DND-41 (cell line): ENCODE data around the gene CDHR2.

Experiments
- ATAC-seq: fragments of 200-7000 bp; cut with Tn5 transposase; 3 replicates; pipeline ENCODE4 v1.9.1; 2021; ENCODE audit warnings: low read depth; ENCODE audit not compliant: insufficient read depth
- DNase-seq: peaks from one replicate; pipeline ENCODE4 v3.0.0-alpha.2; 2020
- H2AFZ ChIP-seq: 2 replicates; pipeline ENCODE4 v1.6.0; 2012; ENCODE audit warnings: low read depth, low read length
- H3K27ac ChIP-seq: 2 replicates; pipeline ENCODE4 v1.5.1; 2012; ENCODE audit warnings: low read length, inconsistent platforms
- H3K27me3 ChIP-seq: fragments of 200-600 bp; sonication (generic); 2 replicates; pipeline ENCODE4 v1.6.0; 2012; ENCODE audit warnings: low read length, mild to moderate bottlenecking, inconsistent platforms; ENCODE audit not compliant: insufficient read depth, poor library complexity
- H3K36me3 ChIP-seq: 2 replicates; pipeline ENCODE4 v1.5.1; 2012; ENCODE audit warnings: low read length, inconsistent platforms; ENCODE audit not compliant: insufficient read depth
- H3K4me1 ChIP-seq: 2 replicates; pipeline ENCODE4 v1.5.1; 2012; ENCODE audit warnings: mild to moderate bottlenecking, low read length; ENCODE audit not compliant: insufficient read depth
- H3K4me2 ChIP-seq: 2 replicates; pipeline ENCODE4 v1.6.0; 2012; ENCODE audit warnings: mild to moderate bottlenecking, moderate library complexity, low read length, inconsistent platforms; ENCODE audit not compliant: insufficient read depth
- H3K4me3 ChIP-seq, 2 experiments: fragments of 200-600 bp in 1 of 2; shearing (Covaris generic) in 1 of 2; 2 replicates each; pipeline ENCODE4 v1.5.1; 2012 to 2016; ENCODE audit warnings: inconsistent platforms in 2 of 2, low read length in 2 of 2, mild to moderate bottlenecking in 2 of 2, low read depth in 1 of 2, moderate library complexity in 1 of 2
- H3K79me2 ChIP-seq: 2 replicates; pipeline ENCODE4 v1.6.0; 2012; ENCODE audit warnings: low read length, inconsistent platforms; ENCODE audit not compliant: insufficient read depth
- H3K9ac ChIP-seq: 2 replicates; pipeline ENCODE4 v1.6.0; 2012; ENCODE audit warnings: low read depth, mild to moderate bottlenecking, inconsistent platforms, low read length, moderate library complexity
- H3K9me3 ChIP-seq: 2 replicates; pipeline ENCODE4 v1.5.1; 2012; ENCODE audit warnings: low read length, moderate library complexity, mild to moderate bottlenecking, inconsistent platforms; ENCODE audit not compliant: insufficient read depth, severe bottlenecking
- H4K20me1 ChIP-seq: 2 replicates; pipeline ENCODE4 v1.6.0; 2012; ENCODE audit warnings: low read length; ENCODE audit not compliant: insufficient read depth
- EZH2 ChIP-seq: IDR thresholded peaks from 3 replicates; pipeline ENCODE4 v1.6.1; 2012; ENCODE audit warnings: borderline replicate concordance, low read depth, mild to moderate bottlenecking, moderate library complexity, low read length, inconsistent platforms; ENCODE audit not compliant: severe bottlenecking
- TF ChIP-seq, protein P1 (sequence below): IDR thresholded peaks from 2 replicates; pipeline ENCODE4 v1.5.1; 2012; ENCODE audit warnings: borderline replicate concordance, low read length, moderate library complexity, mild to moderate bottlenecking; ENCODE audit not compliant: poor library complexity, severe bottlenecking; ENCODE audit errors: extremely low read depth

CDHR2 gene

DNA sequence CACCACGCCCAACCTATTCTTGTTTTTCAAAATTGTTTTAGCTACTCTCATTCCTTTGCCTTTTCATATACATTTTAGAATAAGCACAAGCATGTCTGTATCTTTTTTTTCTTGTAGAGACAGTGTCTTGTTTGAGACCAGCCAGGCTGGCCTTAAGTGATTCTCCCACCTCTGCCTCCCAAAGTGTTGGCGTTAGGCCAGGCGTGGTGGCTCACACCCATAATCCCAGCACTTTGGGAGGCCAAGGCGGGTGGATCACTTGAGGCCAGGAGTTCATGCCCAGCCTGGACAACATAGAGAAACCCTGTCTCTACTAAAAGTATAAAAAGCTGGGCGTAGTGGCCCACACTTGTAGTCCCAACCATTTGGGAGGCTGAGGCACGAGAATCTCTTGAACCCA, 25.0 kb upstream of the CDHR2 start:
- Histone ChIP-seq H3K4me2 (no peak overlapping the region), H3K36me3 (peaks cover 22% of the 10 kb centered on the region)
- TF ChIP-seq EZH2, result no peak
- TF ChIP-seq, protein P1, sequence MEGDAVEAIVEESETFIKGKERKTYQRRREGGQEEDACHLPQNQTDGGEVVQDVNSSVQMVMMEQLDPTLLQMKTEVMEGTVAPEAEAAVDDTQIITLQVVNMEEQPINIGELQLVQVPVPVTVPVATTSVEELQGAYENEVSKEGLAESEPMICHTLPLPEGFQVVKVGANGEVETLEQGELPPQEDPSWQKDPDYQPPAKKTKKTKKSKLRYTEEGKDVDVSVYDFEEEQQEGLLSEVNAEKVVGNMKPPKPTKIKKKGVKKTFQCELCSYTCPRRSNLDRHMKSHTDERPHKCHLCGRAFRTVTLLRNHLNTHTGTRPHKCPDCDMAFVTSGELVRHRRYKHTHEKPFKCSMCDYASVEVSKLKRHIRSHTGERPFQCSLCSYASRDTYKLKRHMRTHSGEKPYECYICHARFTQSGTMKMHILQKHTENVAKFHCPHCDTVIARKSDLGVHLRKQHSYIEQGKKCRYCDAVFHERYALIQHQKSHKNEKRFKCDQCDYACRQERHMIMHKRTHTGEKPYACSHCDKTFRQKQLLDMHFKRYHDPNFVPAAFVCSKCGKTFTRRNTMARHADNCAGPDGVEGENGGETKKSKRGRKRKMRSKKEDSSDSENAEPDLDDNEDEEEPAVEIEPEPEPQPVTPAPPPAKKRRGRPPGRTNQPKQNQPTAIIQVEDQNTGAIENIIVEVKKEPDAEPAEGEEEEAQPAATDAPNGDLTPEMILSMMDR, result no peak

DNA sequence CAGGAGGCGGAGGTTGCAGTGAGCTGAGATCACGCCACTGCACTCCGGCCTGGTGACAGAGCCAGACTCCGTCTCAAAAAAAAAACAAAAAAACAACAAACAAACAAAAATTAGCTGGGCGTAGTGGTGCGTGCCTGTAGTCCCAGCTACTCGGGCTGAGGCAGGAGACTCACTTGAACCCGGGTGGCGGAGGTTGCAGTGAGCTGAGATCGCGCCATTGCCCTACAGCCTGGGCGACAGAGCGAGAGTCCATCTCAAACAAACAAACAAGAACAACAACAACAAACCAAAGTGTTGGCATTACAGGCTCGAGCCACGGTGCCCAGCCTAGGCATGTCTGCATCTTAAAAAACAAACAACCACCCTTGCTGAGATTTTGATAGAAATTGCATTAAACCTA, 24.2 kb upstream of the CDHR2 start:
- no peak for DNase-seq
- TF ChIP-seq, protein P1, result no peak
- TF ChIP-seq EZH2, result no peak
- H3K4me2 ChIP-seq, result no peak overlapping the region
- H3K9ac ChIP-seq, result no peak overlapping the region
- H3K4me3 ChIP-seq, result no peak overlapping the region
- ATAC-seq, result no peak
- no peaks in the 10 kb centered on the region for H3K9me3 ChIP-seq
- peaks cover 29% of the 10 kb centered on the region for H3K36me3 ChIP-seq
- no peak overlapping the region for H3K27ac ChIP-seq
- H4K20me1 ChIP-seq, result peaks cover 15% of the 10 kb centered on the region
- no peak overlapping the region for H2AFZ ChIP-seq
- no peaks in the 10 kb centered on the region for H3K27me3 ChIP-seq
- H3K79me2 ChIP-seq, result no peaks in the 10 kb centered on the region
- H3K4me1 ChIP-seq, result peaks cover 6% of the 10 kb centered on the region

More for the DNA sequence above, 25.0 kb upstream of the CDHR2 start:
- no peak overlapping the region for H2AFZ ChIP-seq
- no peaks in the 10 kb centered on the region for H3K4me1 ChIP-seq
- no peak overlapping the region for H3K27ac ChIP-seq
- no peak overlapping the region for H3K9ac ChIP-seq
- no peak overlapping the region for H3K4me3 ChIP-seq
- no peaks in the 10 kb centered on the region for H3K79me2 ChIP-seq
- no peaks in the 10 kb centered on the region for H3K27me3 ChIP-seq
- ATAC-seq (no peak), DNase-seq (no peak)
- peaks cover 8% of the 10 kb centered on the region for H4K20me1 ChIP-seq
- no peaks in the 10 kb centered on the region for H3K9me3 ChIP-seq

DNA sequence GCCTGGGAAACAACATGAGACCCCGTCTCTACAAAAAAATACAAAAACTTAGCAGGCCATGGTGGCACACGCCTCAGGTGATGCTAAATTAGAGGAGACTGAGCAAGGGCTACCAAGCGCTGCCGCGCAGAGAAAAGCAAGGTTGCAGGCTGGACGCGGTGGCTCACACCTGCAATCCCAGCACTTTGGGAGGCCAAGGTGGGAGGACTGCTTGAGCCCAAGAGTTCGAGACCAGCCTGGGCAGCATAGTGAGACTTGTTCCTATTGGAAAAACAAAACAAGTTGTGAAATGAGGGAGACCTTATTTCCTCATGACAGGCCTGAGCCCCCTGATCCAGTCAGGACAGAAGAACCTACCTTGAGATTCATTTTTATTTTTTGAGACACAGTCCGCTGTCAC, 23.5 kb upstream of the CDHR2 start:
- Histone ChIP-seq H3K27me3 (no peaks in the 10 kb centered on the region), H3K9me3 (no peaks in the 10 kb centered on the region), H4K20me1 (peaks cover 19% of the 10 kb centered on the region), H3K79me2 (no peaks in the 10 kb centered on the region), H3K4me3 (no peak overlapping the region), H3K4me2 (no peak overlapping the region), H3K27ac (no peak overlapping the region), H3K36me3 (peaks cover 33% of the 10 kb centered on the region), H3K9ac (no peak overlapping the region), H2AFZ (no peak overlapping the region), H3K4me1 (peaks cover 9% of the 10 kb centered on the region)
- no peak for DNase-seq
- no peak for TF ChIP-seq EZH2
- TF ChIP-seq, protein P1, result no peak
- no peak for ATAC-seq

DNA sequence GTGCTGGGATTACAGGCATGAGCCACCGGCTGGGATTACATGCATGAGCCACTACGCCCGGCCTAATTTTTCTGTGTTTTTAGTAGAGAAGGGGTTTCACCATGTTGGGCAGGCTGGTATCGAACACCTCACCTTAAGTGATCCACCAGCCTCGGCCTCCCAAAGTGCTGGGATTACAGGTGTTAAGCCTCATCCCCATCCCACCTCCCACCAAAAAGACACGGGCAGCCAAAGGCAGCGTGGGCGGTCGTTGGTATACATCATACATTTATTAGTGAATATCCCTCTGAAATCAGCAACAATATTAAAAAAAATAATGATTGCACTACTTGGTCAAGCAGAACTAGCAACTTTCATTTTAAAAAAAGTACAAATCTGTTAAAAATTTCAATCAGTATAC, 22.7 kb upstream of the CDHR2 start:
- H3K9me3 ChIP-seq, result no peaks in the 10 kb centered on the region
- DNase-seq (no peak), ATAC-seq (no peak)
- H2AFZ ChIP-seq, result no peak overlapping the region
- H3K9ac ChIP-seq, result no peak overlapping the region
- no peaks in the 10 kb centered on the region for H3K27me3 ChIP-seq
- H3K79me2 ChIP-seq, result peaks cover 5% of the 10 kb centered on the region
- H4K20me1 ChIP-seq, result peaks cover 25% of the 10 kb centered on the region
- no peak overlapping the region for H3K27ac ChIP-seq
- no peak overlapping the region for H3K4me3 ChIP-seq
- no peak overlapping the region for H3K4me2 ChIP-seq
- peaks cover 9% of the 10 kb centered on the region for H3K4me1 ChIP-seq
- H3K36me3 ChIP-seq, result peaks cover 41% of the 10 kb centered on the region
- TF ChIP-seq, protein P1, result no peak
- no peak for TF ChIP-seq EZH2
